B cell (primary cell): ENCODE results near the gene RABAC1. TPM values are rescaled to one million over a fixed set of nuclear protein-coding genes. Genes with fewer than 3 reads are reported as not detected.

Experiments
- ATAC-seq: fragments of 200-7000 bp; cut with Tn5 transposase; one replicate; pipeline ENCODE4 v1.10.0; 2021; ENCODE audit warnings: low read depth, mild to moderate bottlenecking, moderate number of reproducible peaks, moderate library complexity
- CTCF ChIA-PET: fragments of 350-600 bp; sonication (Branson Sonifier 250); formaldehyde crosslinking; loops from one replicate; lab custom pipeline; 2021; ENCODE audit warnings: antibody characterized with exemption, inconsistent platforms; lab: Charles Lee
- POLR2A ChIA-PET: fragments of 350-600 bp; sonication (Branson Sonifier 250); formaldehyde crosslinking; loops from one replicate; lab custom pipeline; 2021; ENCODE audit warnings: antibody characterized with exemption; lab: Charles Lee
- DNase-seq: peaks from one replicate; pipeline ENCODE4 v3.0.0; 2013
- H2AFZ ChIP-seq: 2 replicates; pipeline ENCODE4 v1.6.1; 2012; ENCODE audit warnings: mild to moderate bottlenecking, low read depth, low read length; ENCODE audit not compliant: insufficient read depth, poor library complexity, severe bottlenecking
- H3K27ac ChIP-seq, 2 donors: 1 replicate in 1 of 2; 2 replicates in 1 of 2; pipeline ENCODE4 v1.5.1; 2012 to 2013; ENCODE audit warnings: low read length in 2 of 2, mild to moderate bottlenecking in 2 of 2, moderate library complexity in 1 of 2
- H3K27me3 ChIP-seq, 4 experiments: fragments of 200-600 bp in 1 of 4; sonication (generic) in 1 of 4; replicated peaks in 1 of 4; 1 replicate in 2 of 4; 2 replicates in 2 of 4; pipeline versions ENCODE4 v1.6.1 to v1.7.0; 2013 to 2016; ENCODE audit warnings: low read length in 3 of 4, mild to moderate bottlenecking in 2 of 4, mixed read lengths in 1 of 4, moderate library complexity in 1 of 4; ENCODE audit not compliant: insufficient read depth in 4 of 4, control insufficient read depth in 3 of 4; ENCODE audit errors: control extremely low read depth in 1 of 4
- H3K36me3 ChIP-seq, 2 experiments: replicated peaks in 1 of 2; 1 replicate in 1 of 2; 2 replicates in 1 of 2; pipeline versions ENCODE4 v1.6.1 to v1.7.1; 2013; ENCODE audit warnings: low read length in 1 of 2; ENCODE audit not compliant: insufficient read depth in 2 of 2, control insufficient read depth in 1 of 2; ENCODE audit errors: control extremely low read depth in 1 of 2, extremely low read depth in 1 of 2
- H3K4me1 ChIP-seq, 2 donors: fragments of 200-600 bp in 1 of 2; sonication (generic) in 1 of 2; 1 replicate in 1 of 2; 2 replicates in 1 of 2; pipeline versions ENCODE4 v1.5.1 to v1.6.1; 2013 to 2017; ENCODE audit warnings: low read length in 2 of 2; ENCODE audit not compliant: control insufficient read depth in 2 of 2, insufficient read depth in 2 of 2
- H3K4me2 ChIP-seq: replicated peaks from 2 replicates; pipeline ENCODE3; 2012; ENCODE audit warnings: mild to moderate bottlenecking, low read depth, low read length; ENCODE audit not compliant: poor library complexity, severe bottlenecking
- H3K4me3 ChIP-seq, 5 experiments: fragments of 200-600 bp in 1 of 5; sonication (generic) in 1 of 5; 1 replicate in 3 of 5; 2 replicates in 2 of 5; pipeline versions ENCODE4 v1.5.1 to v1.7.0; 2011 to 2016; ENCODE audit warnings: low read length in 4 of 5, mild to moderate bottlenecking in 4 of 5, low read depth in 2 of 5, control low read depth in 1 of 5, moderate library complexity in 1 of 5; ENCODE audit not compliant: insufficient read depth in 1 of 5; ENCODE audit errors: control extremely low read depth in 1 of 5, extremely low read depth in 1 of 5
- H3K79me2 ChIP-seq: fragments of 200-600 bp; sonication (generic); one replicate; pipeline ENCODE4 v1.6.0; 2016; ENCODE audit warnings: low read length; ENCODE audit not compliant: control insufficient read depth, insufficient read depth
- H3K9ac ChIP-seq: fragments of 200-600 bp; sonication (generic); 2 replicates; pipeline ENCODE4 v1.6.1; 2017; ENCODE audit warnings: mild to moderate bottlenecking, low read length, moderate library complexity
- H3K9me3 ChIP-seq, 3 donors: one replicate each; pipeline versions ENCODE4 v1.6.1 to v1.7.1; 2013; ENCODE audit warnings: low read length in 2 of 3; ENCODE audit not compliant: control insufficient read depth in 2 of 3, insufficient read depth in 1 of 3; ENCODE audit errors: control extremely low read depth in 1 of 3
- H4K20me1 ChIP-seq: 2 replicates; pipeline ENCODE4 v1.6.0; 2012; ENCODE audit warnings: mild to moderate bottlenecking, low read length; ENCODE audit not compliant: insufficient read depth, control insufficient read depth, poor library complexity, severe bottlenecking
- H3K27ac Mint-ChIP-seq: one replicate; pipeline ENCODE4 v1.8.0; 2021; ENCODE audit warnings: mixed read lengths
- H3K27me3 Mint-ChIP-seq: one replicate; pipeline ENCODE4 v1.8.0; 2021; ENCODE audit warnings: mixed read lengths
- H3K4me1 Mint-ChIP-seq: one replicate; pipeline ENCODE4 v1.8.0; 2021; ENCODE audit warnings: mixed read lengths
- H3K4me3 Mint-ChIP-seq: one replicate; pipeline ENCODE4 v1.8.0; 2021; ENCODE audit warnings: mixed read lengths
- H3K9me3 Mint-ChIP-seq: one replicate; pipeline ENCODE4 v1.8.0; 2022; ENCODE audit warnings: mixed read lengths; ENCODE audit not compliant: insufficient read depth
- EZH2 ChIP-seq: IDR thresholded peaks from 2 replicates; pipeline ENCODE4 v1.6.1; 2012; ENCODE audit warnings: borderline replicate concordance, low read depth, mild to moderate bottlenecking, moderate library complexity, low read length; ENCODE audit not compliant: insufficient read depth, poor library complexity, severe bottlenecking
- WGBS: methylation state at CpG from one replicate; pipeline ENCODE4 v1.1.5; 2013; ENCODE audit warnings: missing lambda C conversion rate; ENCODE audit not compliant: insufficient coverage; 5-methylcytosine and 5-hydroxymethylcytosine counted together
- intact Hi-C: fragments of 100-400 bp; cut with micrococcal nuclease; formaldehyde crosslinking; loops from one replicate; pipeline ENCODE4 v1.10.0; 2022
- polyA plus RNA-seq: library from polyadenylated mRNA; depleted of rRNA; stranded (reverse); fragments of >200 nt; gene quantifications from 2 replicates; pipeline ENCODE4 v1.2.3, GENCODE V29; 2012
- total RNA-seq, 2 donors: library from RNA; stranded (reverse); fragments of 120-200 nt in 1 of 2; gene quantifications; 1 replicate in 1 of 2; 2 replicates in 1 of 2; pipeline versions ENCODE4 v1.2.3 to v1.2.4, GENCODE V29; 2013 to 2022
- TF ChIP-seq, protein P1 (sequence below): fragments of 200-600 bp; IDR thresholded peaks from one replicate; pipeline ENCODE4 v1.8.0; 2022; ENCODE audit warnings: antibody characterized with exemption, mild to moderate bottlenecking

The RABAC1 gene
- total and polyA plus RNA-seq, 2 donors (not counting 1 experiment from before 2014, with no cell fraction given) = 146 to 190 TPM

DNA sequence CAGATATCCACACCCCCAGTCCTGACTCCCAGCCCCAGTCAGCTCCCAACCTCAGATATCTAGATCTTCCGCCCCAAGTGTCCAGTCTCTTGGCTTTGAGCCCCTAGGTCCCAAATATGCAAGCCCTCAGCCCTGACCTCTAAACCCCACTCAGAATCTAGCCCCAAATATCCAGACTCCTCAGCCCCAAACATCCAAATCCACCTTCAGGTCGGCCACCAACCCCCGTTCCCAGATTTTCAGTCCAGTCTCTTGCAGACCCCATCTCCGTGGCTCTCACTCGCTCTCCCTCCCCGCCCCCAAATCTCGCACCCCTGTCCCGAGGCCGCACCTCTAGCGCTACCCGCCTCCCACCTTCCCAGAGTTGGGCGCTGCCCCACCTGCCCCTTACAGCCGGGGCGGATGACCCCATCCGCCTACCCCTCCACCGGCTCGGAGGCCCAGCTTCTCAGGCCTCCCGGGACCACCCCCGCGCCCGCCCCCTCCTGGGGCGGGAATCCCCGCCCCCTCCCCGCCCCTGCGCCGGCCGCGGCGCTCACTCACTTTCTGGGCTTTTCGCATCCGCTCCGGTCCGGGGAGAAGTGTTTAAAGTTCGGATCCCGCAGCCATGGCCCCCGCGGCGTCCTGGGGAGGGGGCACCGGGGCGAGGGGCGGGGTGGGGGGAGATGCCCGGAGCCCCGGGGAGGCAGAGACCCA, 31.5 kb downstream of the RABAC1 start:
- peak; percentile 39 for DNase-seq

More for the DNA sequence above, 31.5 kb downstream of the RABAC1 start:
- H3K27ac Mint-ChIP-seq = peak overlapping the region; percentile 71
- peak overlapping the region; percentile 73 for H3K9ac ChIP-seq
- H3K4me3 Mint-ChIP-seq = no peak overlapping the region
- CTCF ChIA-PET = interaction anchor here (1.0 to 1.3 kb wide), 4 partner anchors 18 to 30 kb away, joined by 3 to 4 read pairs (median 4); no protein-coding TSS in a partner anchor
- peaks cover 58 to 66% of the 10 kb centered on the region in 2 donors for H3K4me1 ChIP-seq
- H3K9me3 Mint-ChIP-seq = no peaks in the 10 kb centered on the region
- peak overlapping the region; percentile 94 for H3K4me2 ChIP-seq
- H3K9me3 ChIP-seq = peaks cover 0 to 4% (median 0%) of the 10 kb centered on the region in 3 donors
- peak overlapping the region; percentile 49 to 72 (median 60) for H3K4me3 ChIP-seq
- peaks cover 10% of the 10 kb centered on the region for H3K27me3 Mint-ChIP-seq
- WGBS = 12% methylated on average over 19 of the region's 43 CpGs
- H3K36me3 ChIP-seq = no peaks in the 10 kb centered on the region
- H3K4me1 Mint-ChIP-seq = peaks cover 33% of the 10 kb centered on the region
- intact Hi-C loops = loop anchor here (2.0 kb wide), 2 partner anchors 13 to 17 kb away; no protein-coding TSS in a partner anchor
- H3K27me3 ChIP-seq = peaks cover 0 to 40% (median 10%) of the 10 kb centered on the region in 4 experiments
- POLR2A ChIA-PET = interaction anchor here (0.6 to 2.5 kb wide), 4 partner anchors 17 to 45 kb away, joined by 3 to 17 read pairs (median 4); partner anchors contain the start of gene ARHGEF1
- H4K20me1 ChIP-seq = no peaks in the 10 kb centered on the region
- H2AFZ ChIP-seq = peak overlapping the region; percentile 83
- H3K27ac ChIP-seq = peak overlapping the region; percentile 18 to 56
- ATAC-seq = peak; percentile 39
- H3K79me2 ChIP-seq = peaks cover 10% of the 10 kb centered on the region
- no peak for TF ChIP-seq EZH2
- TF ChIP-seq, protein P1, sequence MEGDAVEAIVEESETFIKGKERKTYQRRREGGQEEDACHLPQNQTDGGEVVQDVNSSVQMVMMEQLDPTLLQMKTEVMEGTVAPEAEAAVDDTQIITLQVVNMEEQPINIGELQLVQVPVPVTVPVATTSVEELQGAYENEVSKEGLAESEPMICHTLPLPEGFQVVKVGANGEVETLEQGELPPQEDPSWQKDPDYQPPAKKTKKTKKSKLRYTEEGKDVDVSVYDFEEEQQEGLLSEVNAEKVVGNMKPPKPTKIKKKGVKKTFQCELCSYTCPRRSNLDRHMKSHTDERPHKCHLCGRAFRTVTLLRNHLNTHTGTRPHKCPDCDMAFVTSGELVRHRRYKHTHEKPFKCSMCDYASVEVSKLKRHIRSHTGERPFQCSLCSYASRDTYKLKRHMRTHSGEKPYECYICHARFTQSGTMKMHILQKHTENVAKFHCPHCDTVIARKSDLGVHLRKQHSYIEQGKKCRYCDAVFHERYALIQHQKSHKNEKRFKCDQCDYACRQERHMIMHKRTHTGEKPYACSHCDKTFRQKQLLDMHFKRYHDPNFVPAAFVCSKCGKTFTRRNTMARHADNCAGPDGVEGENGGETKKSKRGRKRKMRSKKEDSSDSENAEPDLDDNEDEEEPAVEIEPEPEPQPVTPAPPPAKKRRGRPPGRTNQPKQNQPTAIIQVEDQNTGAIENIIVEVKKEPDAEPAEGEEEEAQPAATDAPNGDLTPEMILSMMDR = no peak
